Tibial artery (tissue), 4 donors: ENCODE measurements around the gene ZKSCAN1.
A peak's percentile ranks its signal among the peaks of the same experiment; 100 is the strongest.

Experiments
- DNase-seq, 2 donors: peaks; one replicate each; pipeline ENCODE4 v3.0.0-alpha.2; 2019
- H3K27ac ChIP-seq, 2 donors: fragments of 200-600 bp; sonication (generic) in 1 of 2; 1 replicate in 1 of 2; 2 replicates in 1 of 2; pipeline ENCODE4 v1.5.1; 2018 to 2019; ENCODE audit warnings: mild to moderate bottlenecking in 1 of 2
- H3K27me3 ChIP-seq, 2 donors: fragments of 200-600 bp; sonication (generic) in 1 of 2; one replicate each; pipeline versions ENCODE4 v1.5.1 to v1.6.0; 2016 to 2019
- H3K36me3 ChIP-seq, 3 donors: fragments of 200-600 bp; sonication (generic) in 2 of 3; one replicate each; pipeline ENCODE4 v1.5.1; 2016 to 2019; ENCODE audit warnings: mild to moderate bottlenecking in 2 of 3
- H3K4me1 ChIP-seq, 4 donors: fragments of 200-600 bp; sonication (generic) in 2 of 4; 1 replicate in 3 of 4; 2 replicates in 1 of 4; pipeline ENCODE4 v1.5.1; 2016 to 2019
- H3K4me3 ChIP-seq, 2 donors: fragments of 200-600 bp; sonication (generic) in 1 of 2; 1 replicate in 1 of 2; 2 replicates in 1 of 2; pipeline ENCODE4 v1.5.1; 2018 to 2019; ENCODE audit warnings: mild to moderate bottlenecking in 2 of 2
- H3K9me3 ChIP-seq, 3 donors: fragments of 200-600 bp; sonication (generic) in 1 of 3; one replicate each; pipeline ENCODE4 v1.5.1; 2016 to 2019
- intact Hi-C: fragments of 100-400 bp; cut with DNase I; formaldehyde crosslinking; loops from one replicate; pipeline ENCODE4 v1.15.0; 2023; ENCODE audit warnings: low total_unique reads
- TF ChIP-seq, protein P1 (sequence below), 2 experiments: fragments of 200-600 bp in 1 of 2; fragments of 450-650 bp in 1 of 2; IDR thresholded peaks; one replicate each; pipeline ENCODE4 v1.5.1; 2017 to 2019; ENCODE audit warnings: antibody characterized with exemption in 2 of 2, mild to moderate bottlenecking in 1 of 2, moderate library complexity in 1 of 2

Gene ZKSCAN1

DNA sequence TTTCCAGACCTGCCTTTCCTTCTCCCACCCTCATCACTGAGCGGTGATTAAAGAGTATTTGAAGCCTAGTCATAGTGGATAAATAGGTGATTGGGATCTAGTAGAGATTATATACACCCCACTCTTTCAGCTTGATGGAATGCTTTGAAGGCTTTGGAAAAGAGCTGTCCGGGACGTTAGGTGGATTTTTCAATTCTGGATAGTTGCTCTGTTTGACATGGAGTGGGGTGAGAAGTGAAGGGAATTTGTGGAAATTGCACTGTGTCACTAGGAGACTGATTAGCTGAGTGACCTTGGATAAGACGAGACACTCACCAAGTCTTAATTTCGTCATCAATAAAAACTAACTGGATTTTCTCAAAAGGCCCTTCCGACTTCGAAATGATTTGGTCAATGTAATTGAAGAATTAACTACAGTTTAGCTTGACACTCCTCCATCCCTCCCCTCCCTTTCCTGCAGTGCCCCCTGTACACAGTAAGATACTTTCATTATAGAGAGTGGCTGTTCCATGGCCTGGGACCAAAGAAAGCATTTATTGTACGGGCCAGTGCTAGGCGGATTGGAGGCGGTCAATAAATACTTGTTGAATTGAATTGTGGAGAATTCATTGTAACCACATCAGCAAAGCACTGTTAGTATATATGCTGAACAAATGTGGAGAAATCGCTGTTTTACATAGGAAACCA is 962 bp downstream of the ZKSCAN1 start:
- Histone ChIP-seq H3K4me1 (peaks cover 0 to 26% (median 23%) of the 10 kb centered on the region in 4 donors), H3K4me3 (peak overlapping the region; percentile 86 to 94), H3K27ac (peak overlapping the region; percentile 92 to 97), H3K36me3 (peaks cover 0 to 6% (median 0%) of the 10 kb centered on the region in 3 donors), H3K27me3 (no peaks in the 10 kb centered on the region), H3K9me3 (no peaks in the 10 kb centered on the region)
- TF ChIP-seq, protein P1, sequence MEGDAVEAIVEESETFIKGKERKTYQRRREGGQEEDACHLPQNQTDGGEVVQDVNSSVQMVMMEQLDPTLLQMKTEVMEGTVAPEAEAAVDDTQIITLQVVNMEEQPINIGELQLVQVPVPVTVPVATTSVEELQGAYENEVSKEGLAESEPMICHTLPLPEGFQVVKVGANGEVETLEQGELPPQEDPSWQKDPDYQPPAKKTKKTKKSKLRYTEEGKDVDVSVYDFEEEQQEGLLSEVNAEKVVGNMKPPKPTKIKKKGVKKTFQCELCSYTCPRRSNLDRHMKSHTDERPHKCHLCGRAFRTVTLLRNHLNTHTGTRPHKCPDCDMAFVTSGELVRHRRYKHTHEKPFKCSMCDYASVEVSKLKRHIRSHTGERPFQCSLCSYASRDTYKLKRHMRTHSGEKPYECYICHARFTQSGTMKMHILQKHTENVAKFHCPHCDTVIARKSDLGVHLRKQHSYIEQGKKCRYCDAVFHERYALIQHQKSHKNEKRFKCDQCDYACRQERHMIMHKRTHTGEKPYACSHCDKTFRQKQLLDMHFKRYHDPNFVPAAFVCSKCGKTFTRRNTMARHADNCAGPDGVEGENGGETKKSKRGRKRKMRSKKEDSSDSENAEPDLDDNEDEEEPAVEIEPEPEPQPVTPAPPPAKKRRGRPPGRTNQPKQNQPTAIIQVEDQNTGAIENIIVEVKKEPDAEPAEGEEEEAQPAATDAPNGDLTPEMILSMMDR (IDR thresholded peaks at IDR 0.05) = no peak
- intact Hi-C loops = loop anchor here (10.0 kb wide), 2 partner anchors 68 to 408 kb away; partner anchors contain the start of genes COPS6, MEPCE, ZCWPW1 and ZNF3
- DNase-seq = no peak

DNA sequence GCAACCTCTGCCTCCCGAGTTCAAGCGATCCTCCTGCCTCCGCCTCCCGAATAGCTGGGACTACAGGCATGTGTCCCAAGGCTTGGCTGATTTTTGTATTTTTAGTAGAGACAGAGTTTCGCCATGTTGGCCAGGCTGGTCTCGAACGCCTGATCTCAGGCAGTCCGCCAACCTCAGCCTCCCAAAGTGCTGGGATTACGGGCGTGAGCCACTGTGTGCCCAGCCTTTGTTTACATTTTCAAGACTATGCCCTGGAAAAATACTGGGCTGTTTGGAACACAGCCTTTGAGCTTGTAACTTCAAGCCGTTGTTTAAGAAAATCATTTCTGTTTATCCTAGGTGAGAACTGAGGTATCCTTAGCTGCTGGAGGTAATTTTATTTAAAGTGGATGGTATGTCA is 1.9 kb downstream of the ZKSCAN1 start:
- no peak overlapping the region for H3K27ac ChIP-seq
- intact Hi-C loops = loop anchor here (10.0 kb wide), 2 partner anchors 68 to 408 kb away; partner anchors contain the start of genes COPS6, MEPCE, ZCWPW1 and ZNF3
- no peaks in the 10 kb centered on the region for H3K27me3 ChIP-seq
- no peaks in the 10 kb centered on the region for H3K9me3 ChIP-seq
- H3K4me1 ChIP-seq = peaks cover 0 to 29% (median 23%) of the 10 kb centered on the region in 4 donors
- TF ChIP-seq, protein P1 (IDR thresholded peaks at IDR 0.05) = no peak
- H3K36me3 ChIP-seq = peaks cover 0 to 12% (median 0%) of the 10 kb centered on the region in 3 donors
- peak in 1 of 2 donors; percentile 35 for DNase-seq
- no peak overlapping the region for H3K4me3 ChIP-seq

DNA sequence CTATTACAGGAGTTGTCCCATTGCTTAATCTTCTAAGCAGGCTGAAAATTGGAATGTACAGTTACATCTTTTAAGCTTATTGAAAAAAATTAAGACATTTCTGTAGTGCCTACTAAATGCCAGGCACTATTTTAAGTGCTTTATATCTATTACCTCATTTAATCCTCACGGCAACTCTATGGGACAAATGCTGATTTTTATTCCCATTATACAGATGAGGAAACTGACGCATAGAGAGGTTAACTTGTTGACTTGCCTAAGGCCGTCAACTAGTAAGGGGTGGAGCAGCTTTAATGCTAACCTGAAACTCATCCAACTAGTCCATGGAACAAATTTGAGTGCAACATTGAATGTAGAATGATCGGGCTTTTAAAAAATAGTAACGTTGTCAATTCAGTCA is 2.5 kb downstream of the ZKSCAN1 start:
- Histone ChIP-seq H3K4me3 (no peak overlapping the region), H3K9me3 (no peaks in the 10 kb centered on the region), H3K36me3 (peaks cover 0 to 15% (median 4%) of the 10 kb centered on the region in 3 donors), H3K27ac (no peak overlapping the region), H3K27me3 (no peaks in the 10 kb centered on the region), H3K4me1 (peaks cover 0 to 27% (median 23%) of the 10 kb centered on the region in 4 donors)
- TF ChIP-seq, protein P1 (IDR thresholded peaks at IDR 0.05) = no peak
- no peak for DNase-seq
- intact Hi-C loops = loop anchor here (10.0 kb wide), 2 partner anchors 67 to 407 kb away; partner anchors contain the start of genes COPS6, MEPCE, ZCWPW1 and ZNF3

DNA sequence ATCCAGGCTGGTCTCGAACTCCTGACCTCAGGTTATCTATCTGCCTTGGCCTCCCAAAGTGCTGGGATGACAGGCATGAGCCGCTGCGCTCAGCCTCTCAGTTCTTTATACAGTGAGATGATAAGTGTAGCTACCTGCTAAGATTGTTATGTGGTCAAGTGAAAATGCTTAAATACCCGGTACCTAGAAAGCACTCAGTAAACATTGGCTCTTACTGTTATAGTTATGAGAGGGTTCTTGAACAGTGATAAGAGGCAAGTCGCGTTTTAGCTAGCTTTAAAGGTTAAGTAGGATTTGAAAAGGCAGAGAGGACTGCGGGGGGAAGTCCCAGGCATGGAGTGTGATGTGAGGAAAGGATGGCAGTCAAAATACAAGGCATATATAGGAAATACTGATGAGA is 4.5 kb downstream of the ZKSCAN1 start:
- no peak overlapping the region for H3K27ac ChIP-seq
- H3K4me1 ChIP-seq = peaks cover 0 to 32% (median 22%) of the 10 kb centered on the region in 4 donors
- no peak overlapping the region for H3K4me3 ChIP-seq
- H3K27me3 ChIP-seq = no peaks in the 10 kb centered on the region
- intact Hi-C loops = loop anchor here (10.0 kb wide), 2 partner anchors 65 to 405 kb away; partner anchors contain the start of genes COPS6, MEPCE, ZCWPW1 and ZNF3
- peaks cover 16 to 36% (median 21%) of the 10 kb centered on the region in 3 donors for H3K36me3 ChIP-seq
- TF ChIP-seq, protein P1 (IDR thresholded peaks at IDR 0.05) = no peak
- DNase-seq = no peak
- H3K9me3 ChIP-seq = no peaks in the 10 kb centered on the region

DNA sequence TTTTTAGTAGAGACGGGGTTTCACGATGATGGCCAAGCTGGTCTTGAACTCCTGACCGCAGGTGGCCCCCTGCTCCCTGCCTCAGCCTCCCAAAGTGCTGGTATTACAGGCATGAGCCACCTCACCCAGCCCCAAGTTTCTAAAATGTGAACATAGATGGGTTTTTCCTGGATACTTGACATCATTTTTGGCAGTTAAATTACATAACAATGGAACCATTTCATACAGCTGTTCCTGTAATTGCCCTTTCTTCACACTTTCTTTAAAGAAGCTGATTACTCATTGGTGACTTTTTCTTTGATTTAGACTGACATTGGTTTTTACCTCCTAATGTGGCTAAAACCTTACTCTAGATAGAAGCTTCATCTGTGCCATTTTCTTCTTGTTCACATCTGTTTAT is 5.9 kb downstream of the ZKSCAN1 start:
- DNase-seq = no peak
- intact Hi-C loops = no loop called here
- TF ChIP-seq, protein P1 (IDR thresholded peaks at IDR 0.05) = no peak
- H3K9me3 ChIP-seq = no peaks in the 10 kb centered on the region
- H3K36me3 ChIP-seq = peaks cover 28 to 50% (median 31%) of the 10 kb centered on the region in 3 donors
- no peak overlapping the region for H3K27ac ChIP-seq
- H3K27me3 ChIP-seq = no peaks in the 10 kb centered on the region
- H3K4me3 ChIP-seq = no peak overlapping the region
- peaks cover 0 to 31% (median 17%) of the 10 kb centered on the region in 4 donors for H3K4me1 ChIP-seq
